K562 (cell line): ENCODE measurements around the gene HADH. TPM values are rescaled to one million over a fixed set of nuclear protein-coding genes. Genes with fewer than 3 reads are reported as not detected.

Source experiments
- ATAC-seq: fragments of 200-7000 bp; cut with Tn5 transposase; 3 replicates; pipeline ENCODE4 v1.9.1; 2020; ENCODE audit warnings: moderate library complexity
- BruUV-seq: library from RNA; stranded (reverse); fragments of 400-500 nt; replicated peaks from 2 replicates; lab custom pipeline; 2021; lab: Mats Ljungman, UMichigan
- CTCF ChIA-PET: fragments of 300-600 bp; formaldehyde crosslinking; extraction: SDS; loops from one replicate; lab custom pipeline; 2021; ENCODE audit warnings: low intra/inter-chr PET ratio; lab: Yijun Ruan, JAX
- POLR2A ChIA-PET: fragments of 300-600, 350-650 bp; sonication (Branson Sonifier 250); formaldehyde crosslinking; extraction: SDS; loops from one replicate; lab custom pipeline; 2021; ENCODE audit warnings: antibody characterized with exemption, inconsistent platforms; lab: Yijun Ruan, JAX
- DNase-seq, 4 experiments: peaks; one replicate each; pipeline versions ENCODE4 v3.0.0 to v3.0.0-alpha.2; 2011 to 2018; ENCODE audit warnings: low spot score in 3 of 4, mixed read lengths in 3 of 4; ENCODE audit errors: extremely low read depth in 1 of 4
- FAIRE-seq: peaks from 2 replicates; lab custom pipeline; 2011; peaks lifted over from hg19 to GRCh38; lab: Jason Lieb, UNC
- H2AFZ ChIP-seq: 2 replicates; pipeline ENCODE4 v1.6.0; 2011; ENCODE audit warnings: low read depth, low read length, control low read depth, inconsistent platforms
- H3K27ac ChIP-seq: fragments of 200-600 bp; 3 replicates; pipeline ENCODE4 v1.8.0; 2011; ENCODE audit warnings: low read depth, mild to moderate bottlenecking, control low read depth, inconsistent platforms, low read length, moderate library complexity, mixed read lengths; ENCODE audit errors: extremely low read depth
- H3K27me3 ChIP-seq, 2 experiments: fragments of 300-600 bp in 1 of 2; 2 replicates in 1 of 2; 3 replicates in 1 of 2; pipeline versions ENCODE4 v1.6.0 to v1.8.0; 2011; ENCODE audit warnings: inconsistent platforms in 2 of 2, low read length in 2 of 2, mild to moderate bottlenecking in 1 of 2, mixed read lengths in 1 of 2, moderate library complexity in 1 of 2; ENCODE audit not compliant: control insufficient read depth in 2 of 2, insufficient read depth in 2 of 2
- H3K36me3 ChIP-seq: fragments of 300-600 bp; 3 replicates; pipeline ENCODE4 v1.8.0; 2011; ENCODE audit warnings: mild to moderate bottlenecking, low read length, inconsistent platforms; ENCODE audit not compliant: control insufficient read depth, insufficient read depth
- H3K4me1 ChIP-seq, 2 experiments: fragments of 200-600 bp in 1 of 2; replicated peaks in 1 of 2; 2 replicates in 1 of 2; 3 replicates in 1 of 2; pipeline versions ENCODE4 v1.5.1 to v1.8.0; 2011; ENCODE audit warnings: inconsistent platforms in 2 of 2, low read length in 2 of 2, mild to moderate bottlenecking in 1 of 2, mixed read lengths in 1 of 2, moderate library complexity in 1 of 2; ENCODE audit not compliant: control insufficient read depth in 2 of 2, insufficient read depth in 2 of 2
- H3K4me2 ChIP-seq: 2 replicates; pipeline ENCODE4 v1.6.1; 2011; ENCODE audit warnings: low read length, control low read depth, inconsistent platforms, mixed read lengths; ENCODE audit not compliant: insufficient read depth
- H3K4me3 ChIP-seq: fragments of 200-600 bp; sonication (generic), shearing (Covaris generic); 2 replicates; pipeline ENCODE4 v1.5.1; 2016; ENCODE audit warnings: control low read depth, inconsistent platforms
- H3K79me2 ChIP-seq: fragments of 200-600 bp; 3 replicates; pipeline ENCODE4 v1.8.0; 2011; ENCODE audit warnings: low read length, inconsistent platforms; ENCODE audit not compliant: control insufficient read depth, insufficient read depth
- H3K9ac ChIP-seq, 2 experiments: 2 replicates each; pipeline versions ENCODE4 v1.6.0 to v1.6.1; 2011; ENCODE audit warnings: low read depth in 2 of 2, low read length in 2 of 2, control low read depth in 1 of 2, inconsistent platforms in 1 of 2, mild to moderate bottlenecking in 1 of 2, mixed read lengths in 1 of 2; ENCODE audit not compliant: insufficient read depth in 1 of 2
- H3K9me1 ChIP-seq: one replicate; pipeline ENCODE4 v1.6.0; 2011; ENCODE audit warnings: inconsistent platforms, mild to moderate bottlenecking, low read length, moderate library complexity; ENCODE audit not compliant: control insufficient read depth, insufficient read depth
- H3K9me3 ChIP-seq: replicated peaks from 2 replicates; pipeline ENCODE4 v1.5.1; 2011; ENCODE audit warnings: low read depth, low read length, inconsistent platforms; ENCODE audit not compliant: control insufficient read depth, insufficient read depth
- H4K20me1 ChIP-seq: replicated peaks from 2 replicates; pipeline ENCODE4 v1.6.1; 2011; ENCODE audit warnings: low read length, inconsistent platforms, mixed read lengths; ENCODE audit not compliant: control insufficient read depth, insufficient read depth
- C11orf30 ChIP-seq: fragments of 450-650 bp; IDR thresholded peaks from 2 replicates; pipeline ENCODE4 v1.6.1; 2016; ENCODE audit warnings: low read depth, mild to moderate bottlenecking
- GTF2A2 ChIP-seq: IDR thresholded peaks from 2 replicates; pipeline ENCODE4 v1.6.1; 2016; ENCODE audit warnings: mild to moderate bottlenecking, missing genetic modification characterization, missing compliant biosample characterization
- HMG20A ChIP-seq: fragments of 450-650 bp; formaldehyde crosslinking; conservative IDR thresholded peaks from 2 replicates; pipeline ENCODE4 v1.4.0; 2020; ENCODE audit warnings: mild to moderate bottlenecking, mixed read lengths
- MTA2 ChIP-seq: fragments of 450-650 bp; IDR thresholded peaks from 2 replicates; pipeline ENCODE4 v1.6.1; 2016; ENCODE audit warnings: low read depth
- MYC ChIP-seq, 2 experiments: fragments of 250-450 bp in 1 of 2; sonication (Bioruptor Pico) in 1 of 2; IDR thresholded peaks; 2 replicates each; pipeline versions ENCODE4 v1.5.1 to v1.6.1; 2012 to 2021; ENCODE audit warnings: low read depth in 2 of 2, borderline replicate concordance in 1 of 2, improper control_type of control experiment in 1 of 2, low read length in 1 of 2, mild to moderate bottlenecking in 1 of 2, moderate library complexity in 1 of 2
- NELFE ChIP-seq: IDR thresholded peaks from 2 replicates; pipeline ENCODE4 v1.6.1; 2011; ENCODE audit warnings: mild to moderate bottlenecking; ENCODE audit not compliant: insufficient read depth, insufficient read length
- NFATC3 ChIP-seq: fragments of 450-650 bp; IDR thresholded peaks from 2 replicates; pipeline ENCODE4 v1.6.1; 2017; ENCODE audit warnings: mild to moderate bottlenecking
- NFXL1 ChIP-seq: fragments of 450-650 bp; formaldehyde crosslinking; IDR thresholded peaks from 2 replicates; pipeline ENCODE4 v1.4.0; 2021; ENCODE audit warnings: mild to moderate bottlenecking
- NR2C1 ChIP-seq, 2 experiments: fragments of 450-650 bp; IDR thresholded peaks; 2 replicates each; pipeline ENCODE4 v1.6.1; 2017; ENCODE audit warnings: mild to moderate bottlenecking in 2 of 2, antibody characterized with exemption in 1 of 2, inconsistent platforms in 1 of 2, missing compliant biosample characterization in 1 of 2, missing genetic modification characterization in 1 of 2
- RFX1 ChIP-seq: fragments of 450-650 bp; IDR thresholded peaks from 2 replicates; pipeline ENCODE4 v1.6.1; 2016; ENCODE audit warnings: mild to moderate bottlenecking, moderate library complexity
- RFX5 ChIP-seq: IDR thresholded peaks from 2 replicates; pipeline ENCODE4 v1.6.1; 2011; ENCODE audit warnings: low read depth, mild to moderate bottlenecking, improper control_type of control experiment, low read length
- RHOXF2B ChIP-seq: fragments of 250-450 bp; sonication (Bioruptor Pico); conservative IDR thresholded peaks from 2 replicates; pipeline ENCODE4 v1.5.1; 2021
- RNF219 ChIP-seq: fragments of 250-450 bp; sonication (Bioruptor Pico); IDR thresholded peaks from 2 replicates; pipeline ENCODE4 v1.5.0; 2022; ENCODE audit warnings: mild to moderate bottlenecking
- SMARCA4 ChIP-seq: fragments of 450-650 bp; IDR thresholded peaks from 2 replicates; pipeline ENCODE4 v1.6.1; 2016
- TBP ChIP-seq: optimal IDR thresholded peaks from 2 replicates; pipeline ENCODE3; 2011; ENCODE audit warnings: low read depth, low read length, improper control_type of control experiment
- U2AF1 ChIP-seq: fragments of 200-400 bp; formaldehyde crosslinking; optimal IDR thresholded peaks from 2 replicates; pipeline ENCODE3; 2017; ENCODE audit warnings: mild to moderate bottlenecking, low read depth, low read length, moderate library complexity
- U2AF2 ChIP-seq: fragments of 200-400 bp; formaldehyde crosslinking; optimal IDR thresholded peaks from 2 replicates; pipeline ENCODE3; 2017; ENCODE audit warnings: low read depth, mild to moderate bottlenecking, low read length
- ZNF592 ChIP-seq: fragments of 450-650 bp; IDR thresholded peaks from 2 replicates; pipeline ENCODE4 v1.6.1; 2017; ENCODE audit warnings: antibody characterized with exemption, mild to moderate bottlenecking
- ZZZ3 ChIP-seq: fragments of 450-650 bp; IDR thresholded peaks from 2 replicates; pipeline ENCODE4 v1.6.1; 2016; ENCODE audit warnings: antibody characterized with exemption, mild to moderate bottlenecking, moderate library complexity
- WGBS: fragments of 100-300 bp; shearing (Covaris generic); methylation state at CpG from one replicate; pipeline ENCODE4 v1.1.6; 2016; ENCODE audit warnings: low coverage, mixed read lengths; ENCODE audit not compliant: insufficient coverage; ENCODE audit errors: missing lambda C conversion rate; 5-methylcytosine and 5-hydroxymethylcytosine counted together
- in situ Hi-C: fragments of 300-500 bp; cut with MboI; formaldehyde crosslinking; loops from 4 replicates; pipeline ENCODE4 v1.15.0; 2018; ENCODE audit warnings: inconsistent platforms, mixed read lengths
- intact Hi-C: fragments of 100-400 bp; cut with micrococcal nuclease; formaldehyde crosslinking; loops from 2 replicates; pipeline ENCODE4 v1.14.2; 2022
- polyA plus RNA-seq, 8 experiments: library from polyadenylated mRNA; depleted of rRNA in 4 of 8; stranded (reverse) in 5 of 8; unstranded in 3 of 8; fragments of >200 nt; fragmentation: Nextera tagmentation in 2 of 8; fragmentation: Illumina TruSeq in 1 of 8; extraction: Ambion mirVana in 2 of 8; extraction: Trizol in 1 of 8; gene quantifications; 2 replicates each; pipeline versions ENCODE4 v1.2.1 to v1.2.3, GENCODE V29; 2011 to 2014; ENCODE audit warnings: inconsistent platforms in 1 of 8, missing spikeins in 1 of 8
- total RNA-seq, 7 experiments: library from RNA; depleted of rRNA in 6 of 7; stranded (reverse); fragments of >200 nt in 6 of 7; fragmentation: Illumina TruSeq in 2 of 7; extraction: Trizol in 2 of 7; gene quantifications; 2 replicates each; pipeline versions ENCODE4 v1.2.1 to v1.2.3, GENCODE V29; 2011 to 2021; ENCODE audit warnings: low replicate concordance in 1 of 7

The HADH gene
- total and polyA plus RNA-seq, 9 of the 15 experiments (the other 6 are each of a cell fraction or from before 2014, with no cell fraction given), result 9.4 to 73.3 (median 32.8) TPM

GRCh38 chr4:107989162-107989536 lies 540 bp upstream of the HADH start:
- ATAC-seq, result peak; percentile 46
- TSS peak; percentile 72 for BruUV-seq
- intact Hi-C loops, result no loop called here
- no peak for TF ChIP-seq U2AF2
- TF ChIP-seq RNF219, result no peak
- TF ChIP-seq RHOXF2B (CRISPR knock-in tag), result no peak
- TF ChIP-seq MTA2, result no peak
- TF ChIP-seq SMARCA4, result peak; percentile 26; the same call in 1 of the 2 replicates
- no peak for TF ChIP-seq NFATC3
- no peak for TF ChIP-seq NFXL1 (CRISPR knock-in tag)
- TF ChIP-seq C11orf30, result no peak
- TF ChIP-seq HMG20A (CRISPR knock-in tag), result no peak
- TF ChIP-seq RFX1, result no peak
- no peak for TF ChIP-seq RFX5
- TF ChIP-seq MYC (IDR thresholded peaks at IDR 0.05; ENCODE audit: low read depth, low read length), result no peak; the same call in 1 of the 2 replicates
- no peak for TF ChIP-seq MYC (CRISPR knock-in tag; IDR thresholded peaks at IDR 0.05; ENCODE audit: borderline replicate concordance, low read depth)
- 0 out of 2 replicates have a peak, but pooled peaks have one; percentile 1 for TF ChIP-seq ZNF592
- TF ChIP-seq U2AF1, result no peak
- no peak for TF ChIP-seq NELFE
- no peak for TF ChIP-seq ZZZ3
- no peak for TF ChIP-seq GTF2A2 (tag)
- peak; percentile 70 for TF ChIP-seq NR2C1 (IDR thresholded peaks at IDR 0.05)
- peak; percentile 49; the same call in 1 of the 2 replicates for TF ChIP-seq NR2C1 (tag; IDR thresholded peaks at IDR 0.05)
- TF ChIP-seq TBP, result no peak

More at GRCh38 chr4:107989162-107989536, 540 bp upstream of the HADH start:
- H3K9me1 ChIP-seq, result no peaks in the 10 kb centered on the region
- H3K9me3 ChIP-seq, result no peaks in the 10 kb centered on the region
- H3K4me2 ChIP-seq, result peak overlapping the region; percentile 90
- peak overlapping the region; percentile 79 for H3K27ac ChIP-seq
- peak overlapping the region; percentile 60 to 98 for H3K9ac ChIP-seq
- DNase-seq (peak in 1 of 4 experiments; percentile 53), FAIRE-seq (no peak)
- POLR2A ChIA-PET, result no interaction called here
- no peaks in the 10 kb centered on the region for H3K36me3 ChIP-seq
- H3K4me3 ChIP-seq, result peak overlapping the region; percentile 64
- H3K4me1 ChIP-seq, result peaks cover 12 to 22% of the 10 kb centered on the region in 2 experiments; a peak in 4 of 5 replicates
- WGBS, result 0% methylated on average over 8 of the region's 8 CpGs
- in situ Hi-C loops, result no loop called here
- H3K27me3 ChIP-seq, result no peaks in the 10 kb centered on the region
- H2AFZ ChIP-seq, result peak overlapping the region; percentile 89
- H3K79me2 ChIP-seq, result peaks cover 49% of the 10 kb centered on the region
- CTCF ChIA-PET, result interaction anchor here (0.5 kb wide), 1 partner anchor 583 kb away, joined by 3 read pairs; no protein-coding TSS in a partner anchor
- no peaks in the 10 kb centered on the region; the same call in 1 of the 2 replicates for H4K20me1 ChIP-seq
